ENCODE data around the gene CAPSL.
"Not testable (repeated sequence)": the region's sequence is repeated elsewhere in the genome, so short reads cannot be mapped to it uniquely, and the experiment has no call there.

Gene CAPSL

GRCh38 chr5:35870605-35871004 is 67.8 kb downstream of the CAPSL start:
- DNase-seq, result no peak

- DNase-seq, result no peak
Measured at GRCh38 chr5:35869685-35870277, 68.6 kb downstream of the CAPSL start.

GRCh38 chr5:35867998-35868397 is 70.4 kb downstream of the CAPSL start:
- no peak for DNase-seq

GRCh38 chr5:35863159-35863558 is 75.3 kb downstream of the CAPSL start:
- no peak for DNase-seq

GRCh38 chr5:35862126-35862525 is 76.3 kb downstream of the CAPSL start:
- no peak for DNase-seq

GRCh38 chr5:35861718-35862117 is 76.7 kb downstream of the CAPSL start:
- DNase-seq, result no peak

GRCh38 chr5:35860686-35861085 is 77.7 kb downstream of the CAPSL start:
- no peak for DNase-seq

- no peak for DNase-seq
Measured at GRCh38 chr5:35859101-35859661, 79.2 kb downstream of the CAPSL start.

- DNase-seq, result no peak
Measured at GRCh38 chr5:35857606-35858205, 80.7 kb downstream of the CAPSL start.

GRCh38 chr5:35856765-35857351 is 81.6 kb downstream of the CAPSL start, which contains the start of gene IL7R:
IL7R (plus strand) TSS chr5:35856891; CDS start chr5:35856978, 87 bp downstream.
- DNase-seq, result no peak

- not testable (repeated sequence) for DNase-seq
Measured at GRCh38 chr5:35856186-35856764, 82.1 kb downstream of the CAPSL start.

GRCh38 chr5:35855187-35855586 is 83.2 kb downstream of the CAPSL start:
- no peak for DNase-seq

Measured in islet precursor cell (in vitro differentiated cells).